Measurements from ENCODE around the gene GPR25.
A peak's percentile ranks its signal among the peaks of the same experiment; 100 is the strongest.

Gene GPR25

GRCh38 chr1:200895443-200895789 lies 22.6 kb downstream of the GPR25 start:
- Histone ChIP-seq H3K4me1 (ENCODE audit: control insufficient read depth, insufficient read depth, low read length) (peaks cover 43% of the 10 kb centered on the region), H3K36me3 (ENCODE audit: control insufficient read depth, insufficient read depth, low read length) (peaks cover 29% of the 10 kb centered on the region), H3K4me3 (ENCODE audit: low read depth, low read length) (no peak overlapping the region), H3K9ac (ENCODE audit: low read depth, low read length) (no peak overlapping the region), H3K27ac (ENCODE audit: low read depth, low read length) (peak overlapping the region; percentile 99), H3K9me3 (ENCODE audit: control insufficient read depth, insufficient read depth, low read length) (no peaks in the 10 kb centered on the region), H3K27me3 (ENCODE audit: control insufficient read depth, insufficient read depth, low read length) (no peaks in the 10 kb centered on the region)

GRCh38 chr1:200895801-200896530 lies 23.2 kb downstream of the GPR25 start:
- Histone ChIP-seq H3K36me3 (ENCODE audit: control insufficient read depth, insufficient read depth, low read length) (peaks cover 35% of the 10 kb centered on the region), H3K9me3 (ENCODE audit: control insufficient read depth, insufficient read depth, low read length) (no peaks in the 10 kb centered on the region), H3K27ac (ENCODE audit: low read depth, low read length) (peak overlapping the region; percentile 99), H3K27me3 (ENCODE audit: control insufficient read depth, insufficient read depth, low read length) (no peaks in the 10 kb centered on the region), H3K9ac (ENCODE audit: low read depth, low read length) (no peak overlapping the region), H3K4me3 (ENCODE audit: low read depth, low read length) (no peak overlapping the region), H3K4me1 (ENCODE audit: control insufficient read depth, insufficient read depth, low read length) (peaks cover 40% of the 10 kb centered on the region)

DNA sequence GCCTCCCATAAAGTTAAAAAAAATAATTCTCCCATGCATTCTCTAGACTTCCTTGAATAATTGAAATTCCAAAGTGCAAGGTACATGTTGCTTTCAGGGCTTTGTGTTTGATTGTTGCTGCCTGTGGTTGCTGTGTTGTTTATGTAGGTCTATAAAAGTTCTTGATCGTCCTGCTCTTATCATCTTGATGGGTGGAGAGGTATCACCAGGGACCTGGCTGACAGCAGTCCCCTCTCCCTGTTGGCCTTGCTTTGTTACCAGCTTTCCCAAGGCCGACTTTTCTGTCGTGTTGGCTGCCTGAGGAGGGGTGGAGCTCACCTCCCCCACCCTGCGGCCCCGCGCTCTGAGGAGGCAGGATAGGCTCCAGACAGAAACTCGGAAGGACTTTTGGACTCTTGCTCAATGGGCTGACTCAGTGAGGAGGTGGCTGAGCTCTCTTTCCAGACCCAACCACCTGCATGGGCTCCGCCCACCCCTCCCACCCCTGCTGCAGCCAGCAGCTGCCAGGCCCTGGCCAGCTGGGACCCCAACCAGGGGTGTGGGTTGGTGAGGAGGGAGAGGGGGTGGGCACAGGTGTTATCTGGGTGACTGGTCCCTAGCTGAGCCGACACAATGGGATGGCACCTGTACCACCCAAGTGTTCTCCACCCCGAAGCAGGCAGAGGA lies 23.9 kb downstream of the GPR25 start:
- Histone ChIP-seq H3K27ac (ENCODE audit: low read depth, low read length) (peak overlapping the region; percentile 99), H3K27me3 (ENCODE audit: control insufficient read depth, insufficient read depth, low read length) (no peaks in the 10 kb centered on the region), H3K4me1 (ENCODE audit: control insufficient read depth, insufficient read depth, low read length) (peaks cover 40% of the 10 kb centered on the region), H3K9ac (ENCODE audit: low read depth, low read length) (no peak overlapping the region), H3K4me3 (ENCODE audit: low read depth, low read length) (no peak overlapping the region), H3K36me3 (ENCODE audit: control insufficient read depth, insufficient read depth, low read length) (peaks cover 42% of the 10 kb centered on the region), H3K9me3 (ENCODE audit: control insufficient read depth, insufficient read depth, low read length) (no peaks in the 10 kb centered on the region)

GRCh38 chr1:200897259-200897658 lies 24.5 kb downstream of the GPR25 start:
- H3K9me3 ChIP-seq (ENCODE audit: control insufficient read depth, insufficient read depth, low read length), result no peaks in the 10 kb centered on the region
- H3K27me3 ChIP-seq (ENCODE audit: control insufficient read depth, insufficient read depth, low read length), result no peaks in the 10 kb centered on the region
- H3K27ac ChIP-seq (ENCODE audit: low read depth, low read length), result no peak overlapping the region
- no peak overlapping the region for H3K9ac ChIP-seq (ENCODE audit: low read depth, low read length)
- H3K4me3 ChIP-seq (ENCODE audit: low read depth, low read length), result no peak overlapping the region
- peaks cover 40% of the 10 kb centered on the region for H3K4me1 ChIP-seq (ENCODE audit: control insufficient read depth, insufficient read depth, low read length)
- H3K36me3 ChIP-seq (ENCODE audit: control insufficient read depth, insufficient read depth, low read length), result peaks cover 48% of the 10 kb centered on the region

- Histone ChIP-seq H3K4me3 (ENCODE audit: low read depth, low read length) (no peak overlapping the region), H3K9me3 (ENCODE audit: control insufficient read depth, insufficient read depth, low read length) (no peaks in the 10 kb centered on the region), H3K4me1 (ENCODE audit: control insufficient read depth, insufficient read depth, low read length) (peaks cover 26% of the 10 kb centered on the region), H3K27ac (ENCODE audit: low read depth, low read length) (no peak overlapping the region), H3K27me3 (ENCODE audit: control insufficient read depth, insufficient read depth, low read length) (no peaks in the 10 kb centered on the region), H3K9ac (ENCODE audit: low read depth, low read length) (no peak overlapping the region), H3K36me3 (ENCODE audit: control insufficient read depth, insufficient read depth, low read length) (peaks cover 56% of the 10 kb centered on the region)
Measured at GRCh38 chr1:200899015-200899386, 26.2 kb downstream of the GPR25 start.

DNA sequence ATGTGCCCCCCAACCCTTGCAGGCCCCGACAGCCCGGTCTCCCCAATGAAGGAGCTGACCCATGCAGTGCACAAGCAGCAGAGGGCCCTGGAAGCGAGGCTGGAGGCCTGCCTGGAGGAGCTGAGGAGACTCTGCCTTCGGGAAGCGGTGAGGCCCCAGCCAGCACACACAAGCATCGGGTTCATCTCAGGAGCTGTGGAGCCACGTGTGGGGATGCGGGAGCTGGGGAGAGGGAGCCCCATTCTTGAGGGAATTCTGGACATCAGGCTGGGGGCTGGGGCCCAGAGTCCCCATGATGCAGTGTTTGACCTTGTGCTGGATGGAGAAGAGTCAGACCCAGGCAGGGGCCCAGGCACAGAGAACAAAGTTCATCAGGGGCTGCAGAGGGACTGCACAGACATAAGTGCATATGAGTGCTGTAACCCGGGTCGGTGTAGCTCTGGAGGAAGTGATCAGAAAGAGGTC lies 26.7 kb downstream of the GPR25 start:
- no peaks in the 10 kb centered on the region for H3K27me3 ChIP-seq (ENCODE audit: control insufficient read depth, insufficient read depth, low read length)
- no peaks in the 10 kb centered on the region for H3K9me3 ChIP-seq (ENCODE audit: control insufficient read depth, insufficient read depth, low read length)
- no peak overlapping the region for H3K9ac ChIP-seq (ENCODE audit: low read depth, low read length)
- H3K4me1 ChIP-seq (ENCODE audit: control insufficient read depth, insufficient read depth, low read length), result peaks cover 21% of the 10 kb centered on the region
- no peak overlapping the region for H3K4me3 ChIP-seq (ENCODE audit: low read depth, low read length)
- H3K36me3 ChIP-seq (ENCODE audit: control insufficient read depth, insufficient read depth, low read length), result peaks cover 61% of the 10 kb centered on the region
- no peak overlapping the region for H3K27ac ChIP-seq (ENCODE audit: low read depth, low read length)

DNA sequence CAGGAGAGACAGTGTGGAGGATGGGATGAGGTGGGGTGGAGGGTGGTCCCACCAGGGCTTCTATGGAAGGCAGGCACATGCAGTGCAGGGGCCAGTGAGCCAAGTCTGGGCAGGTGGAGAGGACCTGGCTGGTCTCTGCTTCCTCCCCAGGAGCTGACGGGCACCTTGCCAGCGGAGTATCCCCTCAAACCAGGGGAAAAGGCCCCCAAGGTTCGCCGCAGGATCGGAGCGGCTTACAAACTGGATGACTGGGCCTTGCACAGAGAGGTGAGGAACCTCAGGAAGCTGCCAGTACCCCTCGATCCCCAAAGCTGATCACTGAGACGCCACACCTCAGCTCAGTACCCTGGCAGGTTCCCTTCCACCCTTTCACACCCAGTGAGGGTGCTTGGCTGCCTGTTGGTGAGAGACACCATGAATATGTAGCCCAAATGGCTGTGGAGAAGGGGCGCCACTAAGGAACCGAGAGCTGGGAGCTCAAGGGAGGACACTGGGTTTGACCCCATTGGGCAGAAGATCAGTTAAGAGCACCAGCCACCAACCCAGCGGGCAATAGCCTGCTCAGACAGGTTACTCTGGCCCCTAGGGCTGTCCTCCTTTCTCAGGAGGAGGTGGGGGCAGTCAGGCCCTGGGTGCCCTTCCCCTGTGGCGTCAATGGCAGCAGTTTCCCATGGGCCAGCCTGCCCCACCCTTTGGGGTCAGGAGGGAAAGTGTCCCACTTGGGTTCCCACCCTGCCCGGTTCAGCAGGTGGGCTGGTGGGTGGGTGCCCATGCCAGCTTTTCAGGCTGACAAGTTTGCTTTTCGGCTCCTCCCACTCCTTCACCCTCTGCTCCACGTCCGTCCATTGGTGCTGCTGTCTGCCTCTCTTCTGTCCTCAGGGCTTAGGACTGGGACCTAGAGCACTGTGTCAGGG lies 27.4 kb downstream of the GPR25 start:
- no peak overlapping the region for H3K27ac ChIP-seq (ENCODE audit: low read depth, low read length)
- H3K4me3 ChIP-seq (ENCODE audit: low read depth, low read length), result no peak overlapping the region
- peaks cover 67% of the 10 kb centered on the region for H3K36me3 ChIP-seq (ENCODE audit: control insufficient read depth, insufficient read depth, low read length)
- no peaks in the 10 kb centered on the region for H3K27me3 ChIP-seq (ENCODE audit: control insufficient read depth, insufficient read depth, low read length)
- peaks cover 14% of the 10 kb centered on the region for H3K4me1 ChIP-seq (ENCODE audit: control insufficient read depth, insufficient read depth, low read length)
- H3K9ac ChIP-seq (ENCODE audit: low read depth, low read length), result no peak overlapping the region
- no peaks in the 10 kb centered on the region for H3K9me3 ChIP-seq (ENCODE audit: control insufficient read depth, insufficient read depth, low read length)

GRCh38 chr1:200900877-200901276 lies 28.1 kb downstream of the GPR25 start:
- Histone ChIP-seq H3K27me3 (ENCODE audit: control insufficient read depth, insufficient read depth, low read length) (no peaks in the 10 kb centered on the region), H3K36me3 (ENCODE audit: control insufficient read depth, insufficient read depth, low read length) (peaks cover 73% of the 10 kb centered on the region), H3K27ac (ENCODE audit: low read depth, low read length) (no peak overlapping the region), H3K4me3 (ENCODE audit: low read depth, low read length) (no peak overlapping the region), H3K9ac (ENCODE audit: low read depth, low read length) (no peak overlapping the region), H3K9me3 (ENCODE audit: control insufficient read depth, insufficient read depth, low read length) (no peaks in the 10 kb centered on the region), H3K4me1 (ENCODE audit: control insufficient read depth, insufficient read depth, low read length) (peaks cover 7% of the 10 kb centered on the region)

DNA sequence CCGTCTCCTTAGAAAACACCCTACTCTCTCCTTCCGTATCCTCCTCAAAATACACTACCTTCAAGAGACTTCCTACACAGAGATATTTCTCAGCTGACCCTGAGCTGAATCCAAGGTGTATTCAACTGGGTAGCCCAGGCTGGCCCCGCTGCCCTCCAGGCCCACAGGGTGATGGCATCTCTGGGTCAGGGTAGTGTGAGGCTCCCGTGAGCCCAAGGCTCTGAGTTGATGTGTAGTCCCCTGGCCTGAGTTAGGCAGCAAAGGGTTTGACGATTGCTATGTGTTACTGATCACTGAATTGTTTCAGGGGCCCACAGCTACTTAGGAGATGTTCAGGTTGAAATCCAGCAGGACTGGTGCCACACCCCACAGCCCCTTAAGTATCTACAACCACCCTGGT lies 28.6 kb downstream of the GPR25 start:
- Histone ChIP-seq H3K4me1 (ENCODE audit: control insufficient read depth, insufficient read depth, low read length) (peaks cover 4% of the 10 kb centered on the region), H3K36me3 (ENCODE audit: control insufficient read depth, insufficient read depth, low read length) (peaks cover 76% of the 10 kb centered on the region), H3K9me3 (ENCODE audit: control insufficient read depth, insufficient read depth, low read length) (no peaks in the 10 kb centered on the region), H3K27ac (ENCODE audit: low read depth, low read length) (no peak overlapping the region), H3K4me3 (ENCODE audit: low read depth, low read length) (no peak overlapping the region), H3K27me3 (ENCODE audit: control insufficient read depth, insufficient read depth, low read length) (no peaks in the 10 kb centered on the region), H3K9ac (ENCODE audit: low read depth, low read length) (no peak overlapping the region)

DNA sequence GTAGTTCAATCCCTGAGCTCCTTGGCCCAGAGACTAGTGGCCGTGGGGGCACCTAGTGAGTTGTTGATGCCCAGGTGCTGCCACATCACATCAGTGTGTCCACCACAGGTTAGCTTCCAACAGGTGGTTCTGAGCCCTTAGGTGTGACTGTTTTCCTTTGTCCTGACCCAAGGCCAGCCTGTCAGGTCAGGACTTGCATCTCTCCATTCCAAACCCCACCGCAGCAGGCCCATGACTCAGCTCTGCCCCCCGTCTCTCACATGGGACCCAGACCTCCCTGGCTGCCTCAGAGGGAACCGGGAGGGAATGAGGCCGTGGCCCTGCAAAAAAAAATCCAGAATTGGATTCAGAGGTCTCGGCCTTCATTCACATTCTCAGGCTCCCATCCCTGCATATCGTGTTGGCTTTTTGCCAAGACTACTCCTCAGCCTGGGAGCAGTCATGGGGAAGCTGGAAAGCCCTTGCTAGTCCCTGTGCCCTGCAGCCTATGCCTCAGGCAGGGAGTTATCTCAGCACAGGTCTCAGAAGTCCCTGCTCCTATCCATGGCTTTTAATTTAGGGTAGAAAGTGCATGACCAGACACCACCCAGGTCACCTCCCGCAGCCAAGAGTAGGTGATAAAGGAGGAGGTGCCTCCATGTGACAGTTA lies 29.1 kb downstream of the GPR25 start:
- Histone ChIP-seq H3K4me3 (ENCODE audit: low read depth, low read length) (no peak overlapping the region), H3K9ac (ENCODE audit: low read depth, low read length) (no peak overlapping the region), H3K36me3 (ENCODE audit: control insufficient read depth, insufficient read depth, low read length) (peaks cover 76% of the 10 kb centered on the region), H3K4me1 (ENCODE audit: control insufficient read depth, insufficient read depth, low read length) (no peaks in the 10 kb centered on the region), H3K27ac (ENCODE audit: low read depth, low read length) (no peak overlapping the region), H3K9me3 (ENCODE audit: control insufficient read depth, insufficient read depth, low read length) (no peaks in the 10 kb centered on the region), H3K27me3 (ENCODE audit: control insufficient read depth, insufficient read depth, low read length) (no peaks in the 10 kb centered on the region)
